ENCODE measurements around the gene RAD51B.

Gene RAD51B

GRCh38 chr14:68510201-68511128 is 690.9 kb downstream of the RAD51B start:
- DNase-seq (ENCODE audit: low read depth) = no peak

GRCh38 chr14:68511129-68512047 is 691.8 kb downstream of the RAD51B start:
- DNase-seq (ENCODE audit: low read depth) = no peak

- DNase-seq (ENCODE audit: low read depth) = no peak
Observed at GRCh38 chr14:68512088-68512487, 692.5 kb downstream of the RAD51B start.

GRCh38 chr14:68513137-68513536 is 693.6 kb downstream of the RAD51B start:
- no peak for DNase-seq (ENCODE audit: low read depth)

GRCh38 chr14:68513838-68514607 is 694.4 kb downstream of the RAD51B start:
- DNase-seq (ENCODE audit: low read depth) = no peak

- no peak for DNase-seq (ENCODE audit: low read depth)
Observed at GRCh38 chr14:68514608-68515194, 695.1 kb downstream of the RAD51B start.

GRCh38 chr14:68516342-68516741 is 696.8 kb downstream of the RAD51B start:
- DNase-seq (ENCODE audit: low read depth) = no peak

- DNase-seq (ENCODE audit: low read depth) = no peak
Observed at GRCh38 chr14:68518166-68518565, 698.6 kb downstream of the RAD51B start.

- no peak for DNase-seq (ENCODE audit: low read depth)
Observed at GRCh38 chr14:68518761-68519670, 699.4 kb downstream of the RAD51B start.

- no peak for DNase-seq (ENCODE audit: low read depth)
Observed at GRCh38 chr14:68519671-68520187, 700.1 kb downstream of the RAD51B start.

- DNase-seq (ENCODE audit: low read depth) = peak; percentile 15
Observed at GRCh38 chr14:68520637-68521556, 701.3 kb downstream of the RAD51B start.

GRCh38 chr14:68521557-68521901 is 702.0 kb downstream of the RAD51B start:
- no peak for DNase-seq (ENCODE audit: low read depth)

- no peak for DNase-seq (ENCODE audit: low read depth)
Observed at GRCh38 chr14:68521961-68522509, 702.5 kb downstream of the RAD51B start.

- DNase-seq (ENCODE audit: low read depth) = no peak
Observed at GRCh38 chr14:68522510-68523325, 703.1 kb downstream of the RAD51B start.

GRCh38 chr14:68523326-68523610 is 703.7 kb downstream of the RAD51B start:
- DNase-seq (ENCODE audit: low read depth) = no peak

GRCh38 chr14:68523989-68524725 is 704.6 kb downstream of the RAD51B start:
- DNase-seq (ENCODE audit: low read depth) = no peak

- no peak for DNase-seq (ENCODE audit: low read depth)
Observed at GRCh38 chr14:68525516-68525915, 705.9 kb downstream of the RAD51B start.
